Panc1 (cell line): Measurements from ENCODE around the gene NPR3. TPM values are rescaled to one million over a fixed set of nuclear protein-coding genes. Genes with fewer than 3 reads are reported as not detected.

Experiments used
- ATAC-seq: fragments of 200-7000 bp; cut with Tn5 transposase; 2 replicates; pipeline ENCODE4 v1.9.1; 2020; ENCODE audit warnings: mild to moderate bottlenecking, moderate library complexity
- BruUV-seq: library from RNA; stranded (reverse); fragments of 400-500 nt; replicated peaks from 2 replicates; lab custom pipeline; 2021; lab: Mats Ljungman, UMichigan
- CTCF ChIA-PET: fragments of 300-600 bp; sonication (Branson Sonifier 250); formaldehyde crosslinking; loops from one replicate; lab custom pipeline; 2022; ENCODE audit warnings: antibody characterized with exemption; lab: Charles Lee
- POLR2A ChIA-PET: fragments of 300-600 bp; sonication (Branson Sonifier 250); formaldehyde crosslinking; loops from one replicate; lab custom pipeline; 2022; ENCODE audit warnings: antibody characterized with exemption; lab: Charles Lee
- DNase-seq: peaks from one replicate; pipeline ENCODE4 v3.0.0-alpha.2; 2010; ENCODE audit warnings: low read depth, low spot score
- H3K27ac ChIP-seq: 2 replicates; pipeline ENCODE4 v1.5.1; 2011; ENCODE audit warnings: mild to moderate bottlenecking, low read length, inconsistent platforms
- H3K27me3 ChIP-seq: fragments of 200-500 bp; sonication (Bioruptor generic); 2 replicates; pipeline ENCODE4 v1.6.0; 2014; ENCODE audit warnings: low read length, inconsistent platforms; ENCODE audit not compliant: control insufficient read depth, insufficient read depth
- H3K36me3 ChIP-seq: fragments of 200-500 bp; sonication (Bioruptor generic); 2 replicates; pipeline ENCODE4 v1.5.1; 2014; ENCODE audit warnings: inconsistent platforms, mild to moderate bottlenecking, low read length, moderate library complexity; ENCODE audit not compliant: control insufficient read depth, insufficient read depth
- H3K4me1 ChIP-seq: 2 replicates; pipeline ENCODE4 v1.5.1; 2011; ENCODE audit warnings: inconsistent platforms, mild to moderate bottlenecking, low read length, moderate library complexity; ENCODE audit not compliant: control insufficient read depth, insufficient read depth
- H3K4me3 ChIP-seq, 2 experiments: 2 replicates each; pipeline ENCODE4 v1.5.1; 2011 to 2012; ENCODE audit warnings: low read depth in 2 of 2, low read length in 2 of 2, mild to moderate bottlenecking in 2 of 2, inconsistent platforms in 1 of 2, moderate library complexity in 1 of 2
- H3K9me3 ChIP-seq: fragments of 200-500 bp; sonication (Bioruptor generic); 2 replicates; pipeline ENCODE4 v1.5.1; 2014; ENCODE audit warnings: low read depth, mild to moderate bottlenecking, inconsistent platforms, low read length, moderate library complexity; ENCODE audit not compliant: control insufficient read depth, insufficient read depth
- CTCF ChIP-seq: fragments of 450-650 bp; IDR thresholded peaks from 2 replicates; pipeline ENCODE4 v1.5.1; 2017; ENCODE audit warnings: mild to moderate bottlenecking
- POLR2AphosphoS5 ChIP-seq: IDR thresholded peaks from 2 replicates; pipeline ENCODE4 v1.6.1; 2012; ENCODE audit warnings: mild to moderate bottlenecking, low read depth, low read length, moderate library complexity
- REST ChIP-seq, 2 experiments: IDR thresholded peaks; 2 replicates each; pipeline ENCODE4 v1.6.1; 2011 to 2012; ENCODE audit warnings: low read depth in 2 of 2, control low read depth in 1 of 2, low read length in 1 of 2, mild to moderate bottlenecking in 1 of 2, moderate library complexity in 1 of 2; ENCODE audit not compliant: insufficient read depth in 1 of 2
- SIN3A ChIP-seq: IDR thresholded peaks from 2 replicates; pipeline ENCODE4 v1.6.1; 2012; ENCODE audit warnings: low read depth, mild to moderate bottlenecking, low read length, moderate library complexity, borderline replicate concordance; ENCODE audit not compliant: insufficient read depth
- TCF7L2 ChIP-seq: IDR thresholded peaks from 2 replicates; pipeline ENCODE4 v1.6.1; 2011; ENCODE audit warnings: mild to moderate bottlenecking, low read depth, low read length, inconsistent platforms
- in situ Hi-C: cut with HindIII; loops from 2 replicates; pipeline ENCODE4 v1.10.0; 2016; ENCODE audit warnings: low sequenced_read_pairs, low pct_unique_long_range_greater_than_20kb
- intact Hi-C: fragments of 100-400 bp; cut with micrococcal nuclease; formaldehyde crosslinking; loops from one replicate; pipeline ENCODE4 v1.10.0; 2022; ENCODE audit not compliant: unreplicated experiment
- total RNA-seq: library from RNA; stranded (reverse); gene quantifications from one replicate; pipeline ENCODE4 v1.2.1, GENCODE V29; 2021; ENCODE audit not compliant: unreplicated experiment

Gene NPR3
- total RNA-seq, 1 experiment from 2014 or later = 0.10 TPM

GRCh38 chr5:32760091-32760509, 49.0 kb downstream of the NPR3 start:
- POLR2A ChIA-PET = interaction anchor here (0.6 kb wide), 1 partner anchor 336 kb away, joined by 3 read pairs; no protein-coding TSS in a partner anchor
- TF ChIP-seq SIN3A (no peak), REST (IDR thresholded peaks at IDR 0.05; ENCODE audit: insufficient read depth in 1 of 2, low read depth in 2 of 2, low read length in 1 of 2) (no peak), TCF7L2 (no peak), CTCF (no peak), POLR2AphosphoS5 (no peak)
- ATAC-seq (no peak), DNase-seq (peak; percentile 66)
- H3K36me3 ChIP-seq = no peaks in the 10 kb centered on the region
- no peaks in the 10 kb centered on the region for H3K27me3 ChIP-seq
- no peaks in the 10 kb centered on the region for H3K4me1 ChIP-seq
- in situ Hi-C loops = no loop called here
- intact Hi-C loops = no loop called here
- H3K4me3 ChIP-seq = no peak overlapping the region
- CTCF ChIA-PET = no interaction called here
- BruUV-seq = no TSS peak
- H3K27ac ChIP-seq = no peak overlapping the region
- H3K9me3 ChIP-seq = 0 out of 2 replicates have a peak, but pooled peaks cover 2% of the 10 kb centered on the region

GRCh38 chr5:32765266-32765665, 54.1 kb downstream of the NPR3 start:
- no peak for TF ChIP-seq SIN3A
- no peak for TF ChIP-seq REST (IDR thresholded peaks at IDR 0.05; ENCODE audit: insufficient read depth in 1 of 2, low read depth in 2 of 2, low read length in 1 of 2)
- no peak for TF ChIP-seq TCF7L2
- TF ChIP-seq CTCF = no peak
- no peak for TF ChIP-seq POLR2AphosphoS5
- in situ Hi-C loops = no loop called here

More at GRCh38 chr5:32765266-32765665, 54.1 kb downstream of the NPR3 start:
- no peaks in the 10 kb centered on the region for H3K27me3 ChIP-seq
- intact Hi-C loops = no loop called here
- no peaks in the 10 kb centered on the region for H3K36me3 ChIP-seq
- ChIA-PET CTCF (no interaction called here), POLR2A (no interaction called here)
- no peak for ATAC-seq
- no peak for DNase-seq
- H3K4me3 ChIP-seq = no peak overlapping the region
- no peaks in the 10 kb centered on the region for H3K4me1 ChIP-seq
- 0 out of 2 replicates have a peak, but pooled peaks cover 2% of the 10 kb centered on the region for H3K9me3 ChIP-seq
- no peak overlapping the region for H3K27ac ChIP-seq
- no TSS peak for BruUV-seq
